ENCODE data around the gene ALG11. TPM values are rescaled to one million over a fixed set of nuclear protein-coding genes. Genes with fewer than 3 reads are reported as not detected.

Gene ALG11
- polyA plus RNA-seq, 1 donor, result 19.8 TPM

DNA sequence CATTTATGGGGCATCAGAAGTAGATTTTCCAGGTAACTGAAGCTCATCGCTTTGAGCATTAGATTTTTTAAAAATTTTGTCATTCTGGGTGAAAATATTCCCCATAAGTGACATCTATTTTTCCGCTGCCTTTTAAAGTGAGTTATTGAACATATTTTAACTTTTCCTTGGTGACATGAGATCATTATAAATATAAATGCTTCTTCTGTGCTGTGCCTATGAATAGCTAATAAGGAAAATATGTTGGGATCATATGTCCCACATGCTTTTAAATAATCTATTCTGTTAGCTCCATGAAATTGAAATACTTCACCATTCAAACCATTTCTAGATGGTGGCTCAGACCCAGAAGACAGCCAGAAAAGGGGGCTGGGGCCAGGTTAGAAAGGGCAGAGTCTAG lies 15.0 kb upstream of the ALG11 start:
- DNase-seq (ENCODE audit: low read depth), result no peak

DNA sequence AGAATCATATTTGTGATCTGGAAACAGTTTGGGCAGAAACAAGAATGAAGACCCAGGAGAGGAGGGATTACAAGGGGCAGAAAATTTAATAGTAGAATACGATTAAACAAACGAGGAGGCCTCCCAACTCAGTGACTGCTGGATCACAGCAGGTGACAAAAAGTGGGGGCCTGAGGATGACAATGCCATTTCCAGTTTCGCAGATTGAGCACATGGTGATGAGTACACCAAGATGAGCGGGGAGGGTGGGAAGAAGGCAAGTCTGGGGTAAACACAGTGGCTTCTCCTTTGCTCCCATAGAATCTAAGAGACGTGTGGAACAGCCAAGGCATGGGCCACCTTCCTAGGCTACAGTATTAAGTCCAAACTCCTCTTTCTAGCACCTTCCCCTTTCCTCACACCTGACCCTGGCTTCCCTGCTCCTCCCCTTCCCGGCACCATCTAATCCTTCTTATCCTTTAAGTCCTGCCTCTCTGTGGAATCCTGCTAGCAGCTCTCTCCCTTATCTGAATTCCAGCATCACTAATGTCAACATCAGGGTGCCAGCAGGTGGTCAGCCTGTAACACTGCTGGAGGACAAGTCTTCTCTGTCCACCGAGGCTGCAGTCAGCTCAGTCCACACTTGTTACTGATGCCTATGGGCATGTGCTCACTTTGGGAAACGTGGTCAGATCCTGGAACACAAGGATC lies 14.4 kb upstream of the ALG11 start:
- no peak for DNase-seq (ENCODE audit: low read depth)

DNA sequence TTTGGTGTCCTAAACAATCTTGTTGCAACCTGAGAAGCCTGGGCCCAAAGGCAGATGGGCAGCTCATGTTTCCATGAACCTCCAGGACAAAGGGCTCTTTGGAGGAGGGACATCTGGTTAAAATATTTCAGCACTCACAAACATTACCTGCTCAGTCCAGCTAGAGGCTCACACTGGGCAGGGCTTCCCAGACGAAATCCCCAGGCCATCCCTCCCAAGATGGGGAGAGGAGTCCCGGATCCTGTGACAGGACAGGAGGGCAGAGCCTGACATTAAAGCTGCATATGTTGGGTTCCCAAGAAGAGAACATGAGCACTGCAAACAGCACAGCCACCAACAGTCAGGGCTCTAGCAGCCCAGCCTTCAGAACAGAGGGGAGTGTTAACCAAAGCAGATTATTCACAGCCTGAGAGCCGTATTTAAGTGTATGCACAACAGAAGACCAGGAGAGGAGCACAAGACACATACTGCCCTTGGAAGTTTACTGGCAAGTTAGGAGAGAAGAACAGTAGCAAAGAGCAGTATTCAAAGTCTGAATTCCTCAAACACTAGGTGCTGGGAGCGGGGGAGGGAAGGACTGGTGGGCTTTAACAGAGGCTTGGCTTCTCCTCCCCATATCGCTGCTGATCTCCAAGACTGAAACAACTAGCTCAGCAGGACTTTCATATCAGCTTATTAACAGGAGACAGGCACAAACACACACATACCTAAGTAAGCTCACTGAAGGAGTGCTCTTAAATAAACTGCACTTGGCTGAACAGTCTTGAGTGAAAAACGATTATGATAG lies 13.3 kb upstream of the ALG11 start:
- DNase-seq (ENCODE audit: low read depth), result no peak

DNA sequence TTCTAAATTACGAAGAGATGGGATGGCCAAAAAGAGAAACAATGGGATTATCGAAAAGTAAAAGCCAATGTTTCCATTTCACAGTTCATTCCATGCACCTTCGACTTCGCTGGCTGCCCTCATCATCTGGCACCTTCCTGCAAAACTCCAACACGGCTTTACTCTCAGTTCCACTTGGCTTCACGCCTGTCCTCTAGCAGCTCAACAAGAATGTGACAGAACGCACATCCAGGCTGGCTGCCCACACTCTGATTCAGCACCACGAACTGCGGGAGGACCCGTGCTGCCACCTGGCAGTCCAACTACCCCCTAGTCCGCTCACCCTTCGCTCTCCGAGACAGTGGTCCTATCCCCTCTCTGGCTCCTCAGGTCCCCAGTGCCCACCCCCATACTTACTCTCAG lies 12.7 kb upstream of the ALG11 start:
- no peak for DNase-seq (ENCODE audit: low read depth)

DNA sequence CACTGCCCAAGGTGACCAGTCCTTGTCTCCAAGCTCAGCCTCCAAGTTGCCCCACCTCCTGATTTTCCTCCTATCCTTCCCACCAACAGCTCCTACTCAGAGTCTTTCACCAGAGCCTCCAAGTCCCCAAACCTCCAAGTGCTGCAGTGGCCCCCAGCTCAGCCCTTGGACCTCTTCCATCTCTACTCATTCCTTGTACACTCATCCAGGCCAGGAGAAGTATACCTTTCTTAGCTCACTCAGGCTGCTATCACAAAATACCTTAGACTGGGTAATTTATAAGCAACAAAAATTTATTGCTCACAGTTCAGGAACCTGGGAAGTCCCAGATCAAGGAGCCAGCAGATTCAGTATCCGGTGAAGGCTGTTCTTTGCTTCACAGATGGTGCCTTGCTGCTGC lies 12.3 kb upstream of the ALG11 start:
- DNase-seq (ENCODE audit: low read depth), result no peak

DNA sequence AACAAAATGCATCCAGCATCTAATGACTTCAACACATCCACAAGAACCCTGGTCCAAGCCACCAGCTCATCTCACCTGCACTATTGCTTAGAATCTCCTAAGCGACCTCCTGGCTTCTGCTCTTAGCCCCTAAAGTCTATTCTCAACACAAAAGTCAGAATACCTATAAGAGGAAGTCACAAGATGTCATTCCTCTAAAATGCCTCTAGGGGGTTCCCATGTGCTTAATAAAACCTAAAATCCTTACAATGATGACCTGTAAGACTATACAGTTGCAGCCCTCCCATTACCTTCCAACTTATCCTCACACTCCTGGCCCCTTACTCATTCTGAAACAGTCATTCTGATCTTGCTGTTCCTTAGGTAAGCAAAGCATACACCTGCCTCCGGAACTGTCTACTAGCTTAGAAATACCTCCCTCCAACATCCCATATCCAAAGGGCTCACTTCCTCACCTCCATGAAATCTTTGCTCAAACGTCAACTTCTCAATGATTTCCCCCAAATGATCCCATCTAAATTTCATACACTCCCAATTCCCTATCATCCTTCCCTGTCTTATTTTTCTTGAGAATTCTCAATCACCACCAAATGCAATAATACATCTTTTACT lies 11.0 kb upstream of the ALG11 start:
- DNase-seq (ENCODE audit: low read depth), result no peak

DNA sequence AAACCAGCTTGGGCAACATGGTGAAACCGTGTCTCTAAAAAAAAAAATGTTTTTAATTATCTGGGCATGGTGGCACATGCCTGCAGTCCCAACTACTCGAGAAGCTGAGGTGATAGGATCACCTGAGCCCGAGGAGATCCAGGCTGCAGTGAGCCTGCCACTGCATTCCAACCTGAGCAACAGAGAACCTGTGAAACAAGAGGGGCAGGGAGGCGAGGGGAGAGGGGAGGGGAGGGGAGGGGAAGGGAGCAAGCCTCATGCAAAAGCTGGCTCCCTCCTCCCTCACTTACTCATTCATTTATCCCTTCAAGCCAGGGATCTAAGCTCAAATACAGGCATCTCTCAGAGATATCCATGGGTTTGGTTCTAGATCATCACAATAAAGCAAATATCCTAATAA lies 9.8 kb upstream of the ALG11 start:
- no peak for DNase-seq (ENCODE audit: low read depth)

DNA sequence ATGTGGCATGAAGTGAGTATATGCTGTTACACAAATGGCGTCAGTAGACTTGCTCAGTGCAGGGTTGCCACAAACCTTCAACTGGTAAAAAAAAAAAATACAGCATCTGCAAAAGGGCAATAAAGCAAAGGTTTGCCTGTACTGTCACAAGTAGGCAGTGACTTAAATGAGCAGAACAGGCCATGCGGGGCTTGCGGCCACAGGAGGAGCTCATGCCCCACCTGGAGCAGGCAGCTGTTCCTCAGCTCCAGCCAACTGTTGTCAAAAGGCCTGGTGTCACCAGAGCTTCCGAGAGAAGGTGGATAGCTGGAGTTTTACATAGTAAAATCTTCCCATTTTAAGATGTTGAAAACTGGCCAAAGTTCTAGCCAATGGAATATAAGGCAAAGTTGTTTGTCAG lies 8.7 kb upstream of the ALG11 start:
- DNase-seq (ENCODE audit: low read depth), result no peak

DNA sequence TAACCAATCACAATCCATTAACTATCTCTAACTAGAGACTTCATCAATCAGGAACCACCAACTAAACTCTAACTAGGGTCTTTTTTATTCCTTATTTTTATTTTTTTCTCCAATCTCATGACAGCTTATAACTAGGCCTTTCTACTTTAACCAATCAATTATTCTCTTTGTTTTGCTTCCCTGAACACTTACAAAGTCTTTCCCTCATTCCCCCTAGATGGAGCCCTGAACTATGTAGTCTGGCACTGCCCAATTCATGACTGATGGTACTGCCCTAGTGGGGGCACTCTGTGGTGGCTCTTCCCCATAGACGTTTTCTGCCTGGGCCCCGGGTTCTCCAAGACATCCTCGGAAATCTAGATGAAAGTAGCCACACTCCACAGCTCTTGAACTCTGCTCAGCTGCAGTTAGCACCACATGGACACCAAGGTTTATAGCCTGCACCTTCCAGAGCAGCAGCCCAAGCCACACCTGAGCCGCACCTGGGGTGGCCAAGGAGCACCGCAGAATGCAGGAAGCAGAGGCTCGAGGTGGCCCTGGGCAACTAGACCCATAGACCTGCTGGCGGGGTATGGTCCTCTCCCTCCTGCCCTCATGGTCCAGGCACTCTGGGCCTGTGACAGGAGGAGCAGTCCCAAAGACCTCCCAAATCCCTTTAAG lies 7.6 kb upstream of the ALG11 start:
- no peak for DNase-seq (ENCODE audit: low read depth)

DNA sequence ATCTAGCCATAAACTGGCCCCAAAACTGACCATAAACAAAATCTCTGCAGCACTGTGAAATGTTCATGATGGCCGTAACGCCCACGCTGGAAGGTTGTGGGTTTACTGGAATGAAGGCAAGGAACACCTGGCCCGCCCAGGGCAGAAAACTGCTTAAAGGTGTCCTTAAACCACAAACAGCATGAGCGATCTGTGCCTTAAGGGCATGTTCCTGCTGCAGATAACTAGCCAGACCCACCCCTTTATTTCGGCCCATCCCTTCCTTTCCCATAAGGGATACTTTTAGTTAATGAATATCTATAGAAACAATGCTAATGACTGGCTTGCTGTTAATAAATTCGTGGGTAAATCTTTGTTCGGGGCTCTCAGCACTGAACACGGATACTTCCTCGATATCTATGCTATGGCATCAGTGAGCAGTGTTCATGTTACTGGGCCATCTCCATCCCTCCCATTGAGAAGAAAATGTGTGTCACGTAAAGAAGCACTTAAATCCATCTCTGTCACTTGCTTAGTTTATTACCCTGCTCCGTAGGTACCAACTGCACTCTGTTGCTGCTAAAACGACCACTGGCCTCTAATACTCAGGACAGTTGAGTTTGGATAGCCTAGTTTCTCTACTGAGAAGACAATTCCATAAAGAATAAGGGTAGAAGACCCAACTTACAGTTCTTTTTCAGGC lies 6.2 kb upstream of the ALG11 start:
- no peak for DNase-seq (ENCODE audit: low read depth)

DNA sequence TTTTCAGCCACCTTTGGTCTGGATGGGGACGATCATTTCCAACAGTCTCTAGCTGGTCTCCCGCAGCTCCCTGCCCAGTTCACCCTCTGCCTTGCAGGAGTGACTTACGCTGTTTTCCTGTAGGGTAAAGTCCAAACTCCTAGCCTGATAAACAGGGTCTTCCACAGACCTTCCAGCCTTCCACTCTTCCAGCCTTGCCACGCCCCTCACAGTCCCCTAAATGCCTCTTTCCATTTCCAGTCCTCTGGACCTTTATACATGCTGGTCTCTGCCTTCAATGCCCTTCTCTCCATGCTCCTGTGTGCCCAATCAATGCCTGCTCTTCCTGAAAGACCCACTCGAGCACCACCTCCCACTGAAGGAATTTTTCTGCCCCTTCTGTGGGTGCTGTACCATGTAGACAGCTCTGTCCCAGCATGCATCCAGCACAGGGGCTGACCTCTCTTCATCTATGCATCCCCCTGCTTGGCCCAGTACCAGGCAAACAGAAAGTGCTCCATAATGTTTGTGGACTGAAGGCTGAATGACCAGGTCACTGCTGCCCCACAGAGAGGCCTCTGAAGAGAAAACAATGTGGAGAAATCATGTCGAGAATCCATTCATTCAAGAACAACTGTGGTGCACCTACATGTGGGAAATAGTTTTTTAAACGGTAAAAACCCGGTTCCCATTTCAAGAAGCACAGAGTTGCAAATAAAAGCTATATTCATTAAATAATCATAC lies 5.5 kb upstream of the ALG11 start:
- DNase-seq (ENCODE audit: low read depth), result no peak

DNA sequence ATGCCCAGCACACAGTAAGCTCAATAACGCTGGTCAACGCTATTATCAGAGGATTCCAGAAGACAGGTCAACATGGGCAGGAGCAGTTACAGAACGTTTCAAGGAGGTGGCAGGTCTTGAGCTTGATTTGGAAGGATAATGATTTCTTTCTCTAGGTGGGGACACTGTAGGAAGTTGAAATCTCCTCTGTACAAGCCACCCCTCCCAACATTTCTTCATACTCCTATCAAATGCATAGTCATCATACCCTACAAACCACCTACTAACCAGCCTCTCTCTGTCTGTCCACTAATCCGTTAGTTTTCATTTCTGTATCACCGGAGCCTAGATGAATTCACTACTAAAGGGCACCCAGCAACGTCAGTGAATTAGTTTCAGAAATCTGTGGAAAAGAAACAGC lies 2.3 kb upstream of the ALG11 start:
- DNase-seq (ENCODE audit: low read depth), result no peak

DNA sequence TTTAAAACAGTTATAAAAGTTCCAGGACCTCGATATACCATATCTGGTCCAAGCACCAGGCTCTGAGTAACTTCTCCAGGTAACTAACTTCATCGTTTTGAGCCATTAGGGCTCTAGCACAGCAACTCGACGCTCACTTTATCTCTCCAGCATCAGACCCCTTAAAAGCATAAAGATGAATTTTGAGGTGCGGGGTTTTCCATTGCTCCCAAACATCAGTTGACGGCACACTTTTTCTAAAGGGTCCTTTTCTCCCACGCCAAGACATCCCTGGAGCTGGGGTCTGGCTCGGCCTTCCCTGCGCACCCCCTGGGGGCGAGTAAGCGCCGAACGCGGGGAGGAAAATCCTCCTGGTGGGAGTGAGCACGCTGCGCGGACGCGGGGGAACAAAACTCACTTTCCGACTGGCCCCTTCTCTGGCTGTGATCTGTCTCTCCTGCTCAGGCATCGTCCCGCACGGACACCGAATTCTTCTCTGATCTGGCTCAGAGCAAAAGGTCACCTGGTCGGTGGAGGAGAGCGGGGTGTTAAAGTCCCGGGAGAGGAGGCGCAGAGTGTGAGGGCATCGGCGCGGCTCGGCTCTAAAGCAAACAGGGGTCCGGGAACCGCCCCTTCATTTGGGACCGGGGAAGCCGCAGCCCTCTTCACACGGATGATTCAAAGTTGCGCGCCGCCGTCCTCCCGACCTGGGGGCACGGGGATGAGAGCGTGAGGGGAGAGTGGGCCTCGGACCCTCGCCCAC lies 1.1 kb upstream of the ALG11 start, which contains the start of gene ATP7B:
TSS of gene ATP7B (minus strand) at position 561 of the 742 bp plus-strand sequence. CDS start at position 448, 113 bp downstream.
- no peak for DNase-seq (ENCODE audit: low read depth)

DNA sequence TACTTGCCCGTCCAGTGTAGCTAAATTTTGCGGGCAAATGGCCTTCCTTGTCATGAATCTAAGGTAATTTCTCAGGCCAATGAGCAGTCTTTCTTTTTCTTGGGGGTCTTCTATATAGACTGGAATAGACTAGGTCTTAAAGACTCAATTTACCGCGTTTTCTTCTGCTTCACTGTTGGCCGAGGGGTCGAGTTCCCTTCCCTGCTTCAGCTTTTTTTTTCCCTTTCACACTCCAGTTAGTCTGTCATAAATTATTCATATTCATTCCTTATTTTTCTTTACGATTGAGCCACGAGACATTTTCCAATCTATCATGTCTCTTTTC lies 276 bp downstream of the ALG11 start:
- no peak for DNase-seq (ENCODE audit: low read depth)

DNA sequence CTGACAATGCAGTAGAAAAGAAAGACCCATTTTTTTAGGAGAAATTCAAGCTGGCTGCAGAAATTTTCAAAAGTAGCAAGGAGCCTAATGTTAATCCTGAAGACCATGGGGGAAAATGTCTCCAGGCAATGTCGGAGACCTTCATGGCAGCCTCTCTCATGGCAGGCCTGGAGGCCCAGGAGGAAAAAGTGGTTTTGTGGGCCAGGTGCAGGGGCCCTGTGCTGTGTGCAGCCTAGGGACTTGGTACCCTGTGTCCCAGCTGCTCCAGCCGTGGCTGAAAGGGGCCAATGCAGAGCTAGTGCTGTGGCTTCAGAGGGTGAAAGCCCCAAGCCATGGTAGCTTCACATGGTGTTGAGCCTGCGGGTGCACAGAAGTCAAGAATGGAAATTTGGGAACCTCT lies 4.1 kb downstream of the ALG11 start:
- no peak for DNase-seq (ENCODE audit: low read depth)

DNA sequence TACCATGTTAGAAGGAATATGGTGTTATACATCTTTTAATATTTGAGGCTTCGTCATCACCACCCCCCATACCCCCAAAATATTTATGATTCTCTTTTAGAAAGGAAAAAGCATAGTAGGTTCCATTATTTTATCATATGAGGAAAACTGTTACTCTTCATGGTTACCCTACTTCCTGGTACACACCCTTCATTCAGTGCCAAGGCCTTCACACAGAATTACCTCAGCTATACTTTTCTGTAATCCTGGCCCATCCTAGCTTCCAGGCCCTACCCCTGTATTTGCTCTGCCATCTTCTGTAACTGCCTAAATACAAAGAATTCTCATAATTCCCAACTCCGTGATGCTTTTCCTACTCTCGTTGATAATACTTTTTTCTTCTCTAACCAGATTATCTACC lies 8.0 kb downstream of the ALG11 start:
- no peak for DNase-seq (ENCODE audit: low read depth)

DNA sequence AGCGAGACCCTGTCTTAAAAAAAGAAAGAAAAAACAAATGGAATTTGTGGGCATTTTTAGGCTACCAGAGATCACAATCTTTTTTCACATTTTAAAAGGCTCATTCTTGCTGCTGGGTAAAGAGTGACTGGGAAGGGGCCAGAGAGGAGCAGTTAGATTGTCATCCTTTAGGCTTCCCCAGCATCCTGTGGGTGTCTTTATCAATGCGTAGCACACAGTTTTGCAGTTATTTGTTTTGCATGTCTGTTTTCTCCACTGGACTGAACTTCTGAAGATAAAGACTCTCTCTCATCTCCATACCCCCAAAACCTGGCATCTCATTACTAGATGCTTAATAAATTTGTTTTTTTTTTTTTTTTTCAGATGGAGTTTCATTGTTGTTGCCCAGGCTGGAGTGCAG lies 10.2 kb downstream of the ALG11 start:
- no peak for DNase-seq (ENCODE audit: low read depth)

DNA sequence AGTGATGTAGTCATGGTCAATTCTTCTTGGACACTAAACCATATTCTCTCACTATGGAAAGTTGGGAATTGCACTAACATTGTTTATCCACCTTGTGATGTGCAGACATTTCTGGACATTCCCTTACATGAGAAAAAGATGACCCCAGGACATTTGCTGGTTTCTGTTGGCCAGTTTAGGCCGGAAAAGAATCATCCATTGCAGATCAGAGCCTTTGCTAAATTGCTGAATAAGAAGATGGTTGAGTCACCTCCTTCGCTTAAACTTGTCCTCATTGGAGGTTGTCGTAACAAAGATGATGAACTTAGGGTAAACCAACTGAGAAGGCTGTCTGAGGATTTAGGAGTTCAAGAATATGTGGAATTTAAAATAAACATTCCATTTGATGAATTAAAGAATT lies 12.3 kb downstream of the ALG11 start, which contains the start of gene UTP14C:
TSS of gene UTP14C (plus strand) at position 211 of the 400 bp plus-strand sequence. CDS start 4,114 bp downstream, outside the sequence.
- no peak for DNase-seq (ENCODE audit: low read depth)

DNA sequence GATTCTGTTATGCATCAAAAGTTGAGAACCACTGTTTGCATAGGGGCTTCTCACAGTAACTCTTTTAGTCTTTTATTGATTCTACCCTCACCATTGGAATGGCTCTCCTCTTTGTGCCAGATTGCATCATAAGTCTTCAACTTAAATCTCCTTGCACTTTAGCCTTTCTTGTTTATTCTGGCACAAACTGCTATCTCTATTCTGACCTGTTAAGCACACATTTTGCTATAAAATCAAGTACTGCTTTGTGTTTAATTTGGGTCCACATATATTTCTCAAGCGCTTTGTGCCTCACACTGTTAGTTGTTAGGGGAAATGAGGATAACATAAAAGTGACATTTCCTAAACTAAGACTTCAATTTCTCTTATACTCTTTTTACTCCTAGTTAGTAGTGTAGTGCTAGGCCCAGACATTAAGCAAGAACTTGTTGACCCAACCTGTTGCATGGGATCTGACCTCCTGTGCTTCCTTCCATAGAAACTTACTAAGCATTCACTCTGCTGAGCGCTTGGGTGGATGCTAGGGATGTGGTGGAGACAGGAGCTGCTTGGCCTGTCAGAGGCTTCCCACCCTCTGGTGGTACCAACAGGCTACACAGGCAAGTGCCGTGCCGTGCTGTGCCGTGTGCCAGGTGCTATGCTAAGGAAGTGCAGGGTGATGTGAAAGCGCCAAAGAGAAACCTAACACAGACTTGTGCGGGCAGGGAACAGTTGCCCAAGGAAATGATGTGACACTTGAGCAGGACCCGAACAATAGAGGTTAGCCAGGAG lies 13.5 kb downstream of the ALG11 start:
- DNase-seq (ENCODE audit: low read depth), result no peak

DNA sequence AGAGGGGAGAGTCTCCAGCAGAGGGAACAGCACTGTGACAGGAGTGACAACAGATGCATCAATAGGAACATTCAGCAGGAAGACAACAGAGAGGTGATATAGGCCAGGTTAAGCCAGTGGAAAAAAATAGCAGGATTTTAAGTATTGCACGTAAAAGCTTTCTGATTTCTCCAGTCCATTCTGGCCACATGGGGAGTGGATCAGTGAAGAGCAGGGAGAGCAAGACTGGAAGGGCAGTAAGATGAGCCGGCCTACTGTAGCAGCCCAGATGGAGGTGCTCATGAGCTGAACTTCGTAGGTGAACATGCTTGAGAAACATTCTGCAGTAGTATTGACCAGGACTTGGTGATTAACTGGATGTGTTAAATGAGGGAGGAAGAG lies 14.0 kb downstream of the ALG11 start:
- DNase-seq (ENCODE audit: low read depth), result no peak

Measured in forelimb muscle (tissue), 1 donor.